ENCODE measurements around the gene TFIP11.

Gene TFIP11

GRCh38 chr22:26512149-26512793, at the start of gene TFIP11:
Gene TFIP11, minus strand, starts transcription at chr22:26512473. Its CDS starts 2,201 bp downstream, at chr22:26510272.
- peak; percentile 48 for DNase-seq

- DNase-seq = no peak
Observed at GRCh38 chr22:26561756-26562417, 49.6 kb upstream of the TFIP11 start.

GRCh38 chr22:26559961-26560575, 47.8 kb upstream of the TFIP11 start:
- no peak for DNase-seq

- DNase-seq = no peak
Observed at GRCh38 chr22:26558248-26558895, 46.1 kb upstream of the TFIP11 start.

DNA sequence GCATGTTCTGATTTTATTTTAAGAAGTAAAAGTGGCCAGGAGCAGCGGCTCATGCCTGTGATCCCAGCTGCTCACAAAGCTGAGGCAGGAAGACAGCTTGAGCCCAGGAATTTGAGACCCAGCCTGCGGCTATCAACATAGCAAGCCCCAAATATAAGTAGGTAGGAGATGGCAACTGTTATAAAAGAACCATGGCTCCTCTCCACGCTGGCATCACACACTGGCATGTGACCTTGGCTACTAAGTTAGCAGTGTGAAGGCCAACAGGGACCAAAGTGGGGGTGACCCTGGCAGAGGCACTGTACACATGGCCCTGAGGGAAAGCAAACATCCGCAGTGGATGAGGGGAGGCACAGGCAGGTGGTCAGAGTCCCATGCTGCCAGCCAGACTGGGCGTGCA, 44.6 kb upstream of the TFIP11 start:
- DNase-seq = no peak

DNA sequence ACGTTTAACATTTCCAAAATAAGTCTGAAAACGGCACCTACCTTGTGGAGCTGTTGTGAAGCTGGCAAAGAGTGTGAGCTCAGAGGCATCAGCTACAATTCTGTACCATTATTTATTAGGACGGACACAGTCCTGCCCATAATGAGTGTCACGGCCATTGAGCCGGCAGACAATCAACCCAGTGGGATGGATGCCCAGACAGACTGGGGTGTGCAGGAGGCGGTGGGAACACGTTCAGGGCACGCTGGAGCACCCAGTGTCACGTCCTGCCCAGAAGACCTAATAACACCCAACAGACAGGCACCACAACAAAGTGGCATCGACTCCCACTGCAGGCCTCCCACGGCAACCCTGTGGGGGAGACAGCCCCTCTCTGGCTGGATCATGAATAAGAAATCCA, 43.2 kb upstream of the TFIP11 start:
- no peak for DNase-seq

GRCh38 chr22:26554956-26555355, 42.7 kb upstream of the TFIP11 start:
- no peak for DNase-seq

DNA sequence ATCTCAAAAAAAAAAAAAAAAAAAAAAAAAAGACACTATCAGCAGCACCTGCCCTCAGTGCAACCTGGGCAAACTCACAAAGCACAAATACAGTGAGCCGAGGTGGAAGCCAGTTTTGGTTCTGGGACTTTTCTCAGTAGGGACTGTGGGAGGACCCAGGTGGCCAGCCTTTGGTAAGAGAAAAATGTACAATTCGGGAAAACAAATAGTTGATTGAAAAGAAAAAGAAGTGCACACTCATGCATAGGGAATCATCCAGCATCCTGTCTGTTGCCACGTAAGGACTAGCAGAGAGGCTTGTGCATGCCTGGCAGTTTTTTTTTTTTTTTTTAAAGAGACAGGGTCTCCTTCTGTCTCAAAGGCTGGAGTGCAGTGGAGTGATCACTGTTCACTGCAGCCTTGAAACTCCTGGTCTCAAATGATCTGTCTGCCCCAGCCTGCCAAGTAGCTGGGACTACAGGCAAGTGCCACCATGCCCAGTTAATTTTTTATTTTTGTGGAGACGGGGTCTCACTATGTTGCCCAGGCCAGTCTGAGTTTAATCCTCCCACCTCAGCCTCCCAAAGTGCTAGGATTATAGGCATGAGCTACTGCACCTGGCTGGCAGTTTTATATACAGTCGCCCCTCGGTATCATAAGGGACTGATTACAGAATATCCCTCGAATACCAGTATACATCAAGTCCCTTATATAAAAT, 40.9 kb upstream of the TFIP11 start:
- DNase-seq = no peak

DNA sequence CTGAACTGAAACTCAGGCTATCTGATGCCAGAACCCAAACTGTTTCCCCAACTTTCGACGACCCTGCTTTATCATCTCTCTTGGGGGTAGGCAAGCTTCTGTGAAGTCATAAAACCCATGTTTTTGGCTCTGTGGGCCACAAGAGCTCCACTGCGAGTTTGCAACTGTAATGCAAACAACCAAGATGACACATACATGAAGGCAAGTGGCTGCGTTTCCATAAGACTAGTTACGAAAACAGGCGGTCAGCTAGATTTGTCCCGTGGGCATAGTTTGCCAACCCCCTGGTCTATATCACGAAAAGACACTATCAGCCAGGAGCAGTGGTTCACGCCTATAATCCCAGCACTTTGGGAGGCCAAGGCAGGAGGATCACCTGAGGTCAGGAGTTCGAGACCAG, 40.2 kb upstream of the TFIP11 start:
- no peak for DNase-seq

- DNase-seq = no peak
Observed at GRCh38 chr22:26551568-26551967, 39.3 kb upstream of the TFIP11 start.

DNA sequence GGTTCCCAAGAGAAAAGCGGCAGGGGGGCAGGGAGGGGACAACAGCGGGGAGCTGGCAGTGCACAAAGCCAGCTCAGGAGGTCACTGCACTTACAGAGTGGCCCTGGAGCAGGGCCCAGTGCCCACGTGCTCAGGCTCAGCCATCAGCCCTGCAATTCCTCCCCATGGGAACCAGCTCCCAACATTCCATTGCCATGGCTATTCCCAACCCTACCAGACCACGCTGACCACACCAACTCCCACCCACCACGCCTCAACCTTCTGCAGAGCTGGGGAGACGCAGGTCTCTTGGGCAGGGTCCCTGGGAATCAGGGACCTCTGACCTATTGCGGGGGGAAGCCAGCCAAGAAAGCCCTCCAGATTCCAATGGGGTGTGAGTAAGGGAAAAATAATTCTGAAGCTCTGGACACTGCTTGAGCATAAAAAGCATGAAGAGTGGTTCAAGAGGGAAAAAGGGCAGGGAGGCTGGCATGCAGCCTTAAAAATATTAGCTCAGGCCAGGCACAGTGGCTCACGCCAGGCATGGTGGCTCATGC, 38.3 kb upstream of the TFIP11 start:
- no peak for DNase-seq

GRCh38 chr22:26549902-26550497, 37.7 kb upstream of the TFIP11 start:
- no peak for DNase-seq

DNA sequence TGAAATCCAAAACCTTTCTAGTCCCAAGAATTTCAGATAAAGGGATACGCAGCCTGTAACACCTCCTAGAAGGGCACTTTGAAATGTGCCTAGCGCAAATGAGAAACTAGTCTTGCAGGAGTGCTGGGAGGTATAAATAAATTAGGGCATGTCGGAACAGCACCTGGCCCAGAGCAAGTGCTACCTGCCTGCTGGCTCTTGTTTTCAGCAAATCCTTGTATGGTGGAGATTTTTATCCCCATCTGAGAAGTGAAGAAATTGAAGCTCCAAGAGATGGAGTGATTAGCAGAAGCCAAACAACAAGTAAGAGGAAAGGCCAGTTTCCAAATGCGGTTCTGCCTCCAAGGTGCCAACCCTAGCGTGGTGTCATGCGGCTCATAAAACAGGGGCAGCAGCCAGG, 36.7 kb upstream of the TFIP11 start:
- no peak for DNase-seq

DNA sequence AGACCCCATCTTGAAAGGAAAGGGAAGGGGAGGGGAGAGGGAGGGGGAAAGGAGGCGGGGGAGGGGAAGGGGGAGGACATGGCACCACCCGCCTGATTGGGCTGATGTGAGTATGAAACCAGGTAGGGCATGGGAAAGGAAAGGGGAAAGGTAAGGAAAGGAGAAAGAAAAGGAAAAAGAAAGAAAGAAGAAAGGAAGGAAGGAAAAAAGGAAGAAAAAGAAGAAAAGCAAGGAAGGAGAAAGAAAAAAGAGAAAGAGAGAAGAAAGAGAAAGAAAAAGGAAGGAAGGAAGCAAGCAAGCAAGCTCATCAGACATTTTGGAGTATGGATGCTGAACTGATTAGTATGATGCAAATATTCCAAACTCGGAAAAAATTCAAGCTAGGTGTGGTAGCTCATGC, 36.0 kb upstream of the TFIP11 start:
- DNase-seq = no peak

DNA sequence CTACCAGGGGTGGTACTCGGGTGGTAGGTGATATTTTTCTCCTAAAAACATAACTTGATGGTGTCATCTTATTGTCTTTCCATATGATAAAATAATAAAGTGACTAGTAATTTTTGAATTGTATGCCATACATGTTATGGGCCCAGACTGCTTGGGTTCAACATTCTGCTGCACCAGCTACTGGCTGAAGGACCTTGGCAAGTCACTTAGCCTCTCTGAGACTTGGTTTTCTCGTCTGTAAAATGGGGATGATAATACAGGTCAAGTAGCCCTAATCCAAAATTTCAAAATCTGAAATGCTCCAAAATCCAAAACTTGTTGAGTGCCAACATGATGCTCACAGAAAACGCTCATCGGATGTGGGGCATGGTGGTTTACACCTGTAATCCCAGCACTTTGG, 35.6 kb upstream of the TFIP11 start:
- DNase-seq = no peak

DNA sequence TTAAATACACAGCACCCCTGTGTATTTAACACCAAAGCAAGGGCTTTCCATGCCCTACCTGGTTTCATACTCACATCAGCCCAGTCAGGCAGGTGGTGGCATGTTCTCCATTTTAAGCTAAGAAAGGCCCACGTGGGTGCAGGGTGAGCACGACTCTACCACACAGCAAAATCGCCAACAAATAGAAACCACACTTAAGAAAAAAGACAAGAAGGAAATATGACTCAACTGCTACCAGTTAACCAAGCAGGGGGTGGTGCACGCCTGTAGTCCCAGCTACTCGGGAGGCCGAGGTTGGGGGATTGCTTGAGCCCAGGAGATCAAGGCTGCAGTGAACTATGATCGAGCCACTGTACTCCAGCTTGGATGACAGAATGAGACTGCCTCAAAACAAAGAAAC, 35.2 kb upstream of the TFIP11 start:
- DNase-seq = no peak

- no peak for DNase-seq
Observed at GRCh38 chr22:26546282-26546681, 34.0 kb upstream of the TFIP11 start.

- no peak for DNase-seq
Observed at GRCh38 chr22:26545827-26546226, 33.6 kb upstream of the TFIP11 start.

GRCh38 chr22:26545385-26545784, 33.1 kb upstream of the TFIP11 start:
- no peak for DNase-seq

DNA sequence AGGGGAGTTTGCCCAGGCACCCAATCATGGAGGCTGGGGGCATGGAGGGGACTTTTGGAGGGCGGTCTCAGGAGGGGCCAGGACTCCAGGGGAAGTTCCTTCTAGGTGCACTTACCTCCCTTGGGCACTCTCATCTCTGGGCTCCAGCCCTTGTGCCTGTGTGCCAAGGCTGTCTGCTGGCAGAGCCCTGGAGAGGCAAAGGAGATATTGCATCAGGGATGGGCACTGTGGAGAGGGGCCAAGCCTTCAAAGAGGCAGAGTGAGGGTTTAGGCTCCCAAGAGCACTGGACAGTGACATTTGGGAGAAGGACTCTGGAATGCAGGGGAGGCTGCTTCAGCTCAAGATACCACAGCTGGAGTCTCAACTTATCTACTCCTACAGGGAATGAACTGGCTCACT, 32.2 kb upstream of the TFIP11 start:
- DNase-seq = no peak

DNA sequence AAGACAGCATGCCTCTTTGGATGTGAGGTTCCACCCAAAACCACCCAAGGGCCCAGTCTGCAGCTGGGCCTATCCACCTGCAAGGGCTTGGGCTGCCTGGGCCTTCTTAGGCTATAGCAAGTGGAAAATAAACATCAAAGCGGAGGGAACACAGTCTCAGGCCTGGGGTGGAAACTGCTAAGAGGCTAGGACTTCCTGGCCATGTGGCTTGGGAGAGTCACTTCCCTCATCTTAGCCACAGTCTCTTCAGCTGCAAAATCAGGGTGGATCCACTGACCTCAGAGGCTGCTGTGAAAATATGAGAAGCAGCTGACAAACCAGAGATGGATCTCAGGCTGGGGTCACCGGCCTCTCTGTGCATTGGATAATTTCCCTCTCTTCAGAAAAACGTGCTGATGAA, 30.6 kb upstream of the TFIP11 start:
- DNase-seq = no peak

- no peak for DNase-seq
Observed at GRCh38 chr22:26541167-26541819, 29.0 kb upstream of the TFIP11 start.

Data from DMS 273 treated with DMSO at 0.1 percent for 48 hours (cell line).